D341Med (cell line): Measurements from ENCODE around the gene TRIM29.
A peak's percentile ranks its signal among the peaks of the same experiment; 100 is the strongest.

ENCODE experiments used
- DNase-seq: peaks from one replicate; pipeline ENCODE4 v3.0.0; 2012; ENCODE audit warnings: low spot score

The TRIM29 gene

GRCh38 chr11:120096369-120097191 lies 41.3 kb downstream of the TRIM29 start:
- no peak for DNase-seq

GRCh38 chr11:120095516-120095915 lies 42.4 kb downstream of the TRIM29 start:
- DNase-seq = no peak

GRCh38 chr11:120091701-120092100 lies 46.2 kb downstream of the TRIM29 start:
- no peak for DNase-seq

GRCh38 chr11:120091121-120091520 lies 46.8 kb downstream of the TRIM29 start:
- DNase-seq = no peak

- no peak for DNase-seq
Observed at GRCh38 chr11:120090411-120090810, 47.5 kb downstream of the TRIM29 start.

GRCh38 chr11:120089036-120090001 lies 48.6 kb downstream of the TRIM29 start:
- DNase-seq = no peak

- DNase-seq = no peak
Observed at GRCh38 chr11:120088056-120088455, 49.9 kb downstream of the TRIM29 start.

GRCh38 chr11:120086651-120087050 lies 51.3 kb downstream of the TRIM29 start:
- DNase-seq = no peak

GRCh38 chr11:120079750-120080610 lies 57.9 kb downstream of the TRIM29 start:
- DNase-seq = peak; percentile 63

- peak; percentile 62 for DNase-seq
Observed at GRCh38 chr11:120078397-120078796, 59.5 kb downstream of the TRIM29 start.

- DNase-seq = no peak
Observed at GRCh38 chr11:120074076-120074475, 63.8 kb downstream of the TRIM29 start.

- DNase-seq = peak; percentile 57
Observed at GRCh38 chr11:120073196-120073595, 64.7 kb downstream of the TRIM29 start.

- DNase-seq = no peak
Observed at GRCh38 chr11:120068114-120068573, 69.8 kb downstream of the TRIM29 start.

GRCh38 chr11:120067438-120068113 lies 70.3 kb downstream of the TRIM29 start:
- no peak for DNase-seq

GRCh38 chr11:120066738-120067437 lies 71.0 kb downstream of the TRIM29 start:
- DNase-seq = no peak

GRCh38 chr11:120065876-120066275 lies 72.0 kb downstream of the TRIM29 start:
- DNase-seq = no peak

- no peak for DNase-seq
Observed at GRCh38 chr11:120065176-120065575, 72.7 kb downstream of the TRIM29 start.

- DNase-seq = no peak
Observed at GRCh38 chr11:120064341-120064740, 73.6 kb downstream of the TRIM29 start.

GRCh38 chr11:120063686-120064340 lies 74.1 kb downstream of the TRIM29 start:
- no peak for DNase-seq

GRCh38 chr11:120062561-120062930 lies 75.4 kb downstream of the TRIM29 start:
- DNase-seq = no peak
